GM19035 (cell line): Measurements from ENCODE around the gene CHMP1A.
"Not testable (repeated sequence)": the region's sequence is repeated elsewhere in the genome, so short reads cannot be mapped to it uniquely, and the experiment has no call there.

Experiments used
- ATAC-seq: cut with Tn5 transposase; IDR thresholded peaks from one replicate; pipeline ENCODE4 v1.9.1; 2021; ENCODE audit not compliant: unreplicated experiment

CHMP1A gene

GRCh38 chr16:89693289-89693731, 35.8 kb upstream of the CHMP1A start:
- ATAC-seq, result no peak

GRCh38 chr16:89691986-89692569, 34.6 kb upstream of the CHMP1A start:
- ATAC-seq, result no peak

GRCh38 chr16:89691231-89691985, 33.9 kb upstream of the CHMP1A start:
- no peak for ATAC-seq

GRCh38 chr16:89690392-89690901, 32.9 kb upstream of the CHMP1A start:
- ATAC-seq, result no peak

- ATAC-seq, result not testable (repeated sequence)
These were observed 32.1 kb upstream of the CHMP1A start for GRCh38 chr16:89689621-89690020.

- ATAC-seq, result no peak
These were observed 31.6 kb upstream of the CHMP1A start for GRCh38 chr16:89689142-89689541.

- no peak for ATAC-seq
These were observed 30.9 kb upstream of the CHMP1A start for GRCh38 chr16:89688395-89688794.

GRCh38 chr16:89687092-89687940, 29.8 kb upstream of the CHMP1A start:
- ATAC-seq, result peak; percentile 34

- peak; percentile 83 for ATAC-seq
These were observed 29.1 kb upstream of the CHMP1A start, which contains the start of gene CDK10 for GRCh38 chr16:89686520-89687091. TSS of gene CDK10 (plus strand) at chr16:89686689. CDS start at chr16:89686711, 22 bp downstream.

- no peak for ATAC-seq
These were observed 28.4 kb upstream of the CHMP1A start for GRCh38 chr16:89685916-89686315.

- ATAC-seq, result no peak
These were observed 20.8 kb upstream of the CHMP1A start for GRCh38 chr16:89678258-89678657.

GRCh38 chr16:89672177-89672941, 14.9 kb upstream of the CHMP1A start:
- ATAC-seq, result no peak

GRCh38 chr16:89671565-89671964, 14.1 kb upstream of the CHMP1A start:
- ATAC-seq, result not testable (repeated sequence)

- no peak for ATAC-seq
These were observed 13.3 kb upstream of the CHMP1A start for GRCh38 chr16:89670496-89671431.

- ATAC-seq, result no peak
These were observed 12.2 kb upstream of the CHMP1A start for GRCh38 chr16:89669755-89670154.

GRCh38 chr16:89668790-89669158, 11.3 kb upstream of the CHMP1A start:
- ATAC-seq, result no peak

- ATAC-seq, result no peak
These were observed 10.1 kb upstream of the CHMP1A start for GRCh38 chr16:89667633-89668032.

GRCh38 chr16:89667000-89667399, 9.5 kb upstream of the CHMP1A start:
- ATAC-seq, result not testable (repeated sequence)

- ATAC-seq, result not testable (repeated sequence)
These were observed 6.7 kb upstream of the CHMP1A start for GRCh38 chr16:89664238-89664637.
